ENCODE data around the gene IFI16. TPM values are rescaled to one million over a fixed set of nuclear protein-coding genes. Genes with fewer than 3 reads are reported as not detected.

Gene IFI16
- total and polyA plus RNA-seq, 2 of the 13 experiments (the other 11 are each of a cell fraction or from before 2014, with no cell fraction given): not detected

- TF ChIP-seq ZNF574 (CRISPR knock-in tag; IDR thresholded peaks at IDR 0.05) (no peak), EP300 (IDR thresholded peaks at IDR 0.05; ENCODE audit: low read depth in 2 of 2, low read length in 2 of 2) (no peak), EP300 (CRISPR knock-in tag; IDR thresholded peaks at IDR 0.05; ENCODE audit: borderline replicate concordance) (no peak), TCF7 (IDR thresholded peaks at IDR 0.05; ENCODE audit: low read depth) (no peak), CEBPG (CRISPR knock-in tag; IDR thresholded peaks at IDR 0.05) (no peak), ZEB1 (IDR thresholded peaks at IDR 0.05; ENCODE audit: insufficient replicate concordance, low read depth) (no peak), RBM22 (optimal IDR thresholded peaks at IDR 0.05; ENCODE audit: low read length) (no peak), SNAPC5 (CRISPR knock-in tag; IDR thresholded peaks at IDR 0.05; ENCODE audit: borderline replicate concordance) (no peak), ZBTB8A (CRISPR knock-in tag; IDR thresholded peaks at IDR 0.05; ENCODE audit: borderline replicate concordance, low read depth) (no peak), ZBTB21 (CRISPR knock-in tag; IDR thresholded peaks at IDR 0.05) (no peak), RNF219 (CRISPR knock-in tag; IDR thresholded peaks at IDR 0.05) (no peak), ZNF570 (CRISPR knock-in tag; IDR thresholded peaks at IDR 0.05; ENCODE audit: borderline replicate concordance) (no peak), GMEB1 (CRISPR knock-in tag; IDR thresholded peaks at IDR 0.05; ENCODE audit: borderline replicate concordance) (no peak)
These were observed 21.3 kb downstream of the IFI16 start (continued) for GRCh38 chr1:159030877-159031447.

Data from HepG2 (cell line).